GM23248 (cell line): ENCODE measurements around the gene TMEM203. TPM values are rescaled to one million over a fixed set of nuclear protein-coding genes. Genes with fewer than 3 reads are reported as not detected.

Source experiments
- DNase-seq: peaks from one replicate; pipeline ENCODE4 v3.0.0-alpha.2; 2015
- H2AFZ ChIP-seq: fragments of 200-600 bp; sonication (generic); 2 replicates; pipeline ENCODE4 v1.6.1; 2016; ENCODE audit warnings: antibody characterized with exemption
- H3F3A ChIP-seq: fragments of 200-600 bp; sonication (generic); 2 replicates; pipeline ENCODE4 v1.6.1; 2016; ENCODE audit warnings: mild to moderate bottlenecking, antibody characterized with exemption, mixed run types; ENCODE audit not compliant: insufficient read depth
- H3K27ac ChIP-seq: fragments of 200-600 bp; sonication (generic); 2 replicates; pipeline ENCODE4 v1.5.1; 2016; ENCODE audit warnings: mild to moderate bottlenecking
- H3K27me3 ChIP-seq: fragments of 200-600 bp; sonication (generic); replicated peaks from 2 replicates; pipeline ENCODE4 v1.6.1; 2016; ENCODE audit warnings: mild to moderate bottlenecking; ENCODE audit not compliant: insufficient read depth
- H3K36me3 ChIP-seq: fragments of 200-600 bp; sonication (generic); 2 replicates; pipeline ENCODE4 v1.6.1; 2016; ENCODE audit warnings: low read depth, mild to moderate bottlenecking
- H3K4me1 ChIP-seq: fragments of 200-600 bp; sonication (generic); 2 replicates; pipeline ENCODE4 v1.6.1; 2016; ENCODE audit warnings: mild to moderate bottlenecking; ENCODE audit not compliant: insufficient read depth
- H3K4me2 ChIP-seq: fragments of 200-600 bp; sonication (generic); one replicate; pipeline ENCODE4 v1.6.1; 2016; ENCODE audit warnings: mild to moderate bottlenecking; ENCODE audit not compliant: unreplicated experiment
- H3K4me3 ChIP-seq: fragments of 200-600 bp; sonication (generic); 2 replicates; pipeline ENCODE4 v1.5.1; 2016; ENCODE audit warnings: mild to moderate bottlenecking
- H3K79me2 ChIP-seq: fragments of 200-600 bp; sonication (generic); 2 replicates; pipeline ENCODE4 v1.6.1; 2016; ENCODE audit warnings: mild to moderate bottlenecking; ENCODE audit not compliant: insufficient read depth
- H3K9ac ChIP-seq: fragments of 200-600 bp; sonication (generic); 2 replicates; pipeline ENCODE4 v1.6.1; 2016; ENCODE audit warnings: mild to moderate bottlenecking
- H3K9me2 ChIP-seq: fragments of 200-600 bp; sonication (generic); 2 replicates; pipeline ENCODE4 v1.6.1; 2016; ENCODE audit warnings: mixed run types, mild to moderate bottlenecking, moderate library complexity; ENCODE audit not compliant: insufficient read depth
- H3K9me3 ChIP-seq: fragments of 200-600 bp; sonication (generic); one replicate; pipeline ENCODE4 v1.6.1; 2017; ENCODE audit warnings: low read depth
- H4K20me1 ChIP-seq: fragments of 200-600 bp; sonication (generic); 2 replicates; pipeline ENCODE4 v1.6.0; 2016; ENCODE audit not compliant: insufficient read depth
- EZH2 ChIP-seq: fragments of 200-600 bp; sonication (generic); IDR thresholded peaks from 2 replicates; pipeline ENCODE4 v1.6.1; 2018; ENCODE audit warnings: antibody characterized with exemption, mild to moderate bottlenecking; ENCODE audit not compliant: insufficient read depth, poor library complexity, severe bottlenecking
- EZH2phosphoT487 ChIP-seq: fragments of 200-600 bp; sonication (generic); IDR thresholded peaks from 2 replicates; pipeline ENCODE4 v1.6.1; 2018; ENCODE audit warnings: antibody characterized with exemption, moderate library complexity, mild to moderate bottlenecking, low read depth; ENCODE audit not compliant: insufficient read depth
- WGBS, 2 experiments: methylation state at CpG; one replicate each; pipeline ENCODE4 v1.1.6; 2015 to 2017; ENCODE audit warnings: low lambda C conversion rate in 2 of 2, low coverage in 1 of 2; ENCODE audit errors: missing lambda C conversion rate in 2 of 2; 5-methylcytosine and 5-hydroxymethylcytosine counted together
- in situ Hi-C: fragments of 300-500 bp; cut with MboI; formaldehyde crosslinking; loops from 2 replicates; pipeline ENCODE4 v1.15.0; 2020
- polyA plus RNA-seq: library from polyadenylated mRNA; unstranded; fragments of >200 nt; fragmentation: Nextera tagmentation; extraction: Ambion mirVana; gene quantifications from 2 replicates; pipeline ENCODE4 v1.2.1, GENCODE V29; 2016
- total RNA-seq: library from RNA; depleted of rRNA; stranded (reverse); fragments of >200 nt; shearing (Covaris generic); gene quantifications from 2 replicates; pipeline ENCODE4 v1.2.3, GENCODE V29; 2014

Gene TMEM203
- total and polyA plus RNA-seq, 2 experiments from 2014 or later = 46.9 to 52.9 TPM

- 43 to 55% methylated on average over 18 to 21 of the region's 22 CpGs for WGBS, 2 experiments
- Histone ChIP-seq H3K4me1 (no peaks in the 10 kb centered on the region), H3K79me2 (no peaks in the 10 kb centered on the region), H3K4me3 (no peak overlapping the region), H3K36me3 (no peaks in the 10 kb centered on the region), H3K9me2 (no peaks in the 10 kb centered on the region), H2AFZ (no peak overlapping the region), H3K9me3 (no peaks in the 10 kb centered on the region), H4K20me1 (no peaks in the 10 kb centered on the region), H3K27ac (no peak overlapping the region), H3F3A (no peaks in the 10 kb centered on the region), H3K4me2 (no peak overlapping the region), H3K27me3 (peaks cover 43% of the 10 kb centered on the region), H3K9ac (no peak overlapping the region)
- TF ChIP-seq EZH2 = peak; percentile 35
- no peak for TF ChIP-seq EZH2phosphoT487
- in situ Hi-C loops = no loop called here
- DNase-seq = no peak
Observed at GRCh38 chr9:137166380-137167229, 38.8 kb downstream of the TMEM203 start.

- no peak overlapping the region for H3K27ac ChIP-seq
- H4K20me1 ChIP-seq = no peaks in the 10 kb centered on the region
- DNase-seq = no peak
- no peaks in the 10 kb centered on the region for H3K9me2 ChIP-seq
- no peaks in the 10 kb centered on the region for H3F3A ChIP-seq
- 54 to 64% methylated on average over 17 to 32 of the region's 32 CpGs for WGBS, 2 experiments
- no peaks in the 10 kb centered on the region for H3K79me2 ChIP-seq
- H3K36me3 ChIP-seq = no peaks in the 10 kb centered on the region
- H3K4me1 ChIP-seq = no peaks in the 10 kb centered on the region
- H3K27me3 ChIP-seq = peaks cover 39% of the 10 kb centered on the region
- TF ChIP-seq EZH2 (no peak), EZH2phosphoT487 (no peak)
- H3K9ac ChIP-seq = no peak overlapping the region
- in situ Hi-C loops = no loop called here
- H3K9me3 ChIP-seq = no peaks in the 10 kb centered on the region
- H2AFZ ChIP-seq = no peak overlapping the region
- no peak overlapping the region for H3K4me3 ChIP-seq
- no peak overlapping the region for H3K4me2 ChIP-seq
Observed at GRCh38 chr9:137165250-137165836, 40.1 kb downstream of the TMEM203 start.

GRCh38 chr9:137164370-137165249, 40.8 kb downstream of the TMEM203 start:
- in situ Hi-C loops = no loop called here
- Histone ChIP-seq H2AFZ (no peak overlapping the region), H3K36me3 (no peaks in the 10 kb centered on the region), H3K9me3 (no peaks in the 10 kb centered on the region), H3K9ac (no peak overlapping the region), H3K27ac (no peak overlapping the region), H3K27me3 (peaks cover 45% of the 10 kb centered on the region), H3F3A (no peaks in the 10 kb centered on the region), H3K4me2 (no peak overlapping the region), H3K79me2 (no peaks in the 10 kb centered on the region), H3K4me1 (no peaks in the 10 kb centered on the region), H3K9me2 (no peaks in the 10 kb centered on the region), H3K4me3 (no peak overlapping the region), H4K20me1 (no peaks in the 10 kb centered on the region)
- no peak for TF ChIP-seq EZH2
- TF ChIP-seq EZH2phosphoT487 = no peak
- WGBS, 2 experiments = 46 to 57% methylated on average over 33 to 34 of the region's 34 CpGs
- no peak for DNase-seq

GRCh38 chr9:137163805-137164204, 41.6 kb downstream of the TMEM203 start:
- Histone ChIP-seq H3K79me2 (no peaks in the 10 kb centered on the region), H3K27me3 (peaks cover 53% of the 10 kb centered on the region), H3K4me2 (no peak overlapping the region), H3K9me2 (no peaks in the 10 kb centered on the region), H4K20me1 (no peaks in the 10 kb centered on the region), H3F3A (no peaks in the 10 kb centered on the region), H3K36me3 (no peaks in the 10 kb centered on the region), H3K4me1 (no peaks in the 10 kb centered on the region), H3K9ac (no peak overlapping the region), H3K27ac (no peak overlapping the region), H3K4me3 (no peak overlapping the region), H3K9me3 (no peaks in the 10 kb centered on the region), H2AFZ (no peak overlapping the region)
- in situ Hi-C loops = no loop called here
- TF ChIP-seq EZH2 = no peak
- no peak for TF ChIP-seq EZH2phosphoT487
- 73 to 75% methylated on average over 21 to 22 of the region's 22 CpGs for WGBS, 2 experiments
- DNase-seq = no peak
